Esophagus squamous epithelium (tissue), 5 donors: ENCODE data around the gene ATP6V0E2. TPM values are rescaled to one million over a fixed set of nuclear protein-coding genes. Genes with fewer than 3 reads are reported as not detected.
A peak's percentile ranks its signal among the peaks of the same experiment; 100 is the strongest.
"Not testable (repeated sequence)": the region's sequence is repeated elsewhere in the genome, so short reads cannot be mapped to it uniquely, and the experiment has no call there.

ENCODE experiments used
- DNase-seq: peaks from one replicate; lab custom pipeline; 2025; lab: John Stamatoyannopoulos, UW
- H3K27ac ChIP-seq, 4 donors: fragments of 200-600 bp; sonication (generic); one replicate each; pipeline ENCODE4 v1.5.1; 2016 to 2019; ENCODE audit warnings: mild to moderate bottlenecking in 1 of 4
- H3K27me3 ChIP-seq, 4 donors: fragments of 200-600 bp; sonication (generic); 1 replicate in 3 of 4; 2 replicates in 1 of 4; pipeline versions ENCODE4 v1.5.1 to v1.6.0; 2017 to 2021; ENCODE audit warnings: antibody characterized with exemption in 1 of 4
- H3K36me3 ChIP-seq, 3 donors: fragments of 200-600 bp; sonication (generic); one replicate each; pipeline ENCODE4 v1.5.1; 2016 to 2019
- H3K4me1 ChIP-seq, 3 donors: fragments of 200-600 bp; sonication (generic); one replicate each; pipeline ENCODE4 v1.5.1; 2017 to 2019
- H3K4me3 ChIP-seq, 4 donors: fragments of 200-600 bp; sonication (generic); 1 replicate in 3 of 4; 2 replicates in 1 of 4; pipeline ENCODE4 v1.5.1; 2016 to 2019; ENCODE audit warnings: mild to moderate bottlenecking in 2 of 4, moderate library complexity in 1 of 4
- H3K9me3 ChIP-seq, 3 donors: fragments of 200-600 bp; sonication (generic); one replicate each; pipeline ENCODE4 v1.5.1; 2016 to 2019
- POLR2A ChIP-seq, 4 donors: fragments of 450-650 bp; IDR thresholded peaks; one replicate each; pipeline ENCODE4 v1.6.1; 2017; ENCODE audit warnings: antibody characterized with exemption in 4 of 4, mild to moderate bottlenecking in 4 of 4, moderate library complexity in 3 of 4
- WGBS, 2 donors: methylation state at CpG; one replicate each; pipeline ENCODE4 v1.1.5; 2018; 5-methylcytosine and 5-hydroxymethylcytosine counted together
- intact Hi-C: fragments of 100-400 bp; cut with DNase I; formaldehyde crosslinking; loops from one replicate; pipeline ENCODE4 v1.15.0; 2022
- total RNA-seq, 4 donors: library from RNA; depleted of rRNA; stranded (reverse); fragments of >200 nt; gene quantifications; one replicate each; pipeline ENCODE4 v1.1.0, GENCODE V29; 2016
- TF ChIP-seq, protein P1 (sequence below), 6 experiments: fragments of 450-650 bp in 4 of 6; fragments of 200-600 bp in 2 of 6; sonication (generic) in 2 of 6; IDR thresholded peaks; one replicate each; pipeline ENCODE4 v1.5.1; 2016 to 2019; ENCODE audit warnings: antibody characterized with exemption in 6 of 6, mild to moderate bottlenecking in 4 of 6, moderate library complexity in 4 of 6
- donor health status: DM: yes; HTN: yes; CAD: no.

The ATP6V0E2 gene
- total RNA-seq, 4 donors from 2014 or later = 5.1 to 22.9 (median 8.2) TPM

DNA sequence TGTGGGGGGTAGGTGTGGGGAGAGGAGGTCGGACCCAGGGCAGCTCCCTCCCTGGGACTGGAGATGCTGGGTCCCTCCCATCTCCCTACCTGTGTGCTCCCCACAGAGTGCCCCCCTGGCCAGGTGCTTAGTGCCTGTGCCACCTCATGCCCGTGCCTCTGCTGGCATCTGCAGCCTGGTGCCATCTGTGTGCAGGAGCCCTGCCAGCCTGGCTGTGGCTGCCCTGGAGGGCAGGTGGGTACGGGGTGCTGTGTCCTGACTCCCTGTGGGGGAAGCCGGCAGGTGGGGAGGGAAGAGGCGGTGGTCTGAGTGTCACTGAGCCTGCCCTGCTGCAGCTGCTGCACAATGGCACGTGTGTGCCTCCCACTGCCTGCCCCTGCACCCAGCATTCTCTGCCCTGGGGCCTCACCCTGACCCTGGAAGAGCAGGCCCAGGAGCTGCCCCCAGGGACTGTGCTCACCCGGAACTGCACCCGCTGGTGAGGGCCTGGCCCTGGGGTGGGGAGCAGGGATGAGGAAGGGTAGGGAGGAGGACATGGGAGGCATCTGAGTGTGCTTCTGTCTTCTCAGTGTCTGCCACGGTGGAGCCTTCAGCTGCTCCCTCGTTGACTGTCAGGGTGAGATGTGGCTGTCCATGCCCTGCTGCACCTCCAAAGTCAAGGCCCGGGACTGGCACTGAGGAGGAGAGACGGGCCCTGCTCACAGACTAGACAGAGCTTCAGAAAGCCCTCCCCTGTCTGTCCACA is 47.3 kb upstream of the ATP6V0E2 start:
- no peak for DNase-seq
- H3K27ac ChIP-seq = peak overlapping the region in 1 of 4 donors; percentile 52
- H3K4me1 ChIP-seq = peaks cover 0 to 15% (median 0%) of the 10 kb centered on the region in 3 donors
- H3K36me3 ChIP-seq = no peaks in the 10 kb centered on the region
- H3K9me3 ChIP-seq = no peaks in the 10 kb centered on the region
- H3K4me3 ChIP-seq = no peak overlapping the region
- WGBS, 2 donors = 86% methylated on average over 2 of the region's 12 CpGs; no CpG with 5 or more reads in 1 of the 2 donors
- TF ChIP-seq, protein P1, sequence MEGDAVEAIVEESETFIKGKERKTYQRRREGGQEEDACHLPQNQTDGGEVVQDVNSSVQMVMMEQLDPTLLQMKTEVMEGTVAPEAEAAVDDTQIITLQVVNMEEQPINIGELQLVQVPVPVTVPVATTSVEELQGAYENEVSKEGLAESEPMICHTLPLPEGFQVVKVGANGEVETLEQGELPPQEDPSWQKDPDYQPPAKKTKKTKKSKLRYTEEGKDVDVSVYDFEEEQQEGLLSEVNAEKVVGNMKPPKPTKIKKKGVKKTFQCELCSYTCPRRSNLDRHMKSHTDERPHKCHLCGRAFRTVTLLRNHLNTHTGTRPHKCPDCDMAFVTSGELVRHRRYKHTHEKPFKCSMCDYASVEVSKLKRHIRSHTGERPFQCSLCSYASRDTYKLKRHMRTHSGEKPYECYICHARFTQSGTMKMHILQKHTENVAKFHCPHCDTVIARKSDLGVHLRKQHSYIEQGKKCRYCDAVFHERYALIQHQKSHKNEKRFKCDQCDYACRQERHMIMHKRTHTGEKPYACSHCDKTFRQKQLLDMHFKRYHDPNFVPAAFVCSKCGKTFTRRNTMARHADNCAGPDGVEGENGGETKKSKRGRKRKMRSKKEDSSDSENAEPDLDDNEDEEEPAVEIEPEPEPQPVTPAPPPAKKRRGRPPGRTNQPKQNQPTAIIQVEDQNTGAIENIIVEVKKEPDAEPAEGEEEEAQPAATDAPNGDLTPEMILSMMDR (IDR thresholded peaks at IDR 0.05) = no peak
- TF ChIP-seq POLR2A (IDR thresholded peaks at IDR 0.05) = no peak
- peaks cover 0 to 16% (median 0%) of the 10 kb centered on the region in 4 donors for H3K27me3 ChIP-seq
- intact Hi-C loops = no loop called here

DNA sequence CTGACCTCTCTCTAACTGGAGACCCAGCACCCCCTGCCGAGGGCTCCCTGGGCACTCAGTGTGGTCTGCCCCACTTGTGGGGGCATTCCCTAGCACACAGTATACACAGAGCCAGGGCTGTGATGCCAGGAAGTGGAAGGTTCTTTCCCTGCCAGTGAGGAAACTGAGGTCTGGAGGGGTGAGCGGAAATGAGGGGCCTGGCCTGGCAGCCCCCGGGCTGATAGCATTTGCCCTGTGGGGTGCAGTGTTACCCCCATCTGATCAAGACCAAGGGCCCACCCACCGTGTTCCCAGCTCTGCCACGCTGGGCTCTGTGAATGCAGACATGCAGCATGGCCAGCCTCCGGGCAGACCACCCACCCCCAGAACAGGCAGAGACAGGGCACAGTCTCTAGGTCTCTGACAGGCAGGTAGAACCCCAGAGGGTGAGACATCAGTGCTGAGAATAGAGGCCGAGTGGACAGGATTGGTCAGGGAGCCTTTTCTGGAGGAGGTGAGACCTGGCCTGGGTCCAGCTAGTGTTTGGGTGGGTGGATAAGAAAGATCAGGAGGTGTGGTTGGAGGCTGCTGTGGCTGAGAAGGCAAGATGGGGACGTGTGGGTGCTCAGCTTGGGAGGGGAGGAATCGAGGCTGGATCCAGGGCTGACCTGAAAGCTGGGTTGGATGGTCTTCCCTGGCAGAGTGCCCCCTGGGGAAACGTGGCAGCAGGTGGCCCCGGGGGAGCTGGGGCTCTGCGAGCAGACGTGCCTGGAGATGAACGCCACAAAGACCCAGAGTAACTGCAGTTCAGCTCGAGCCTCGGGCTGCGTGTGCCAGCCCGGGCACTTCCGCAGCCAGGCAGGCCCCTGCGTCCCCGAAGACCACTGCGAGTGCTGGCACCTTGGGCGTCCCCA is 46.4 kb upstream of the ATP6V0E2 start:
- no peaks in the 10 kb centered on the region for H3K36me3 ChIP-seq
- TF ChIP-seq POLR2A (IDR thresholded peaks at IDR 0.05) = no peak
- TF ChIP-seq, protein P1 (IDR thresholded peaks at IDR 0.05) = no peak
- no peak overlapping the region for H3K27ac ChIP-seq
- DNase-seq = no peak
- no peaks in the 10 kb centered on the region for H3K9me3 ChIP-seq
- WGBS, 2 donors = 68 to 72% methylated on average over 13 to 16 of the region's 23 CpGs
- H3K27me3 ChIP-seq = peaks cover 0 to 21% (median 0%) of the 10 kb centered on the region in 4 donors
- no peak overlapping the region for H3K4me3 ChIP-seq
- intact Hi-C loops = no loop called here
- H3K4me1 ChIP-seq = peaks cover 0 to 15% (median 0%) of the 10 kb centered on the region in 3 donors

DNA sequence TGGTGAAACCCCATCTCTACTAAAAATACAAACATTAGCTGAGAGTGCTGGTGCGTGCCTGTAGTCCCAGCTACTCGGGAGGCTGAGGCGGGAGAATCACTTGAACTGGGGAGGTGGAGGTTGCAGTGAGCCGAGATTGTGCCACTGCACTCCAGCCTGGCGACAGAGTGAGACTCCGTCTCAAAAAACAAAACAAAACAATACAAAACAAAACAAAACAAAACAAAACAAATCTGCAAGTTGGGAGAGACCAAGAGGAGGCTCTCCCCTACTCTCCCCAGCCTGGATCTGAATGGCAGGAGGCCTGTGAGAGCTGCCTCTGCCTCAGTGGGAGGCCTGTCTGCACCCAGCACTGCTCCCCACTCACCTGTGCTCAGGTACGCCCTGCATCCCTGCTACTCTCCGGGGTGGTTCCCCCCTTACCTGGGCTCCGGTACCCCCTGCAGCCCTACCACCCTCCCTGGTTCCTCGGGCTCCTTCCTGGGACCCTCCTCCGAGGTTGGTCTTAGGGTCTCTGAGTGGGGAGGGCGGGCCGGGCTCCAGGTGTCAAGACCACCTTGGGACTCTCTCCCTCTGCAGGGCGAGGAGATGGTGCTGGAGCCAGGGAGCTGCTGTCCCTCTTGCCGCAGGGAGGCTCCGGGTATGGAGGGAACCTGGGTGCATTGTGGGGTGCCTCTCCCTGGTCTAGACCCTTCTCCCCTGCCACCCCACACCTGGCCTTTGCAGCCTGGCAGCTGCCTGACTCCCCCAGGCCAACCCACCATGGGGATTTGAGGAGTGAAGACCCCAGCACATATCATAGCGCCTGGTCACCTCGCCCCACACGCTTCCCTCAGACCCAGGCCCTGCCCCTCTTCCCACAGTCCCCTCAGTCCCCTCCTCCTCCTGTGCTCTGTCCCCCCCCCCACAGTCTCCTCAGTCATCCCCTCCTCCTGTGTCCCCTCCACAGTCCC is 45.1 kb upstream of the ATP6V0E2 start:
- Histone ChIP-seq H3K36me3 (no peaks in the 10 kb centered on the region), H3K27me3 (peaks cover 0 to 32% (median 0%) of the 10 kb centered on the region in 4 donors), H3K27ac (no peak overlapping the region), H3K4me1 (peaks cover 0 to 15% (median 0%) of the 10 kb centered on the region in 3 donors), H3K4me3 (no peak overlapping the region), H3K9me3 (no peaks in the 10 kb centered on the region)
- 80 to 86% methylated on average over 12 to 14 of the region's 19 CpGs for WGBS, 2 donors
- intact Hi-C loops = no loop called here
- TF ChIP-seq, protein P1 (IDR thresholded peaks at IDR 0.05) = no peak
- TF ChIP-seq POLR2A (IDR thresholded peaks at IDR 0.05) = no peak
- no peak for DNase-seq

DNA sequence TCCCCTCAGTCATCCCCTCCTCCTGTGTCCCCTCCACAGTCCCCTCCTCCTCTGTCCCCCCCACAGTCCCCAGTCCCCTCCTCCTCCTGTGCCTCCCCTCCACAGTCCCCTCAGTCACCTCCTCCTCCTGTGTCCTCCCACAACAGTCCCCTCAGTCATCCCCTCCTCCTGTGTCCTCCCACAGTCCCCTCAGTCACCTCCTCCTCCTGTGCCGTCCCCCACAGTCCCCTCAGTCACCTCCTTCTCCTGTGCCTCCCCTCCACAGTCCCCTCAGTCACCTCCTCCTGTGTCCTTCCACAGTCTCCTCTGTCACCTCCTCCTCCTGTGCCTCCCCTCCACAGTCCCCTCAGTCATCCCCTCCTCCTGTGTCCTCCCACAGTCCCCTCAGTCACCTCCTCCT is 43.2 kb upstream of the ATP6V0E2 start:
- Histone ChIP-seq H3K4me1 (peaks cover 0 to 12% (median 0%) of the 10 kb centered on the region in 3 donors), H3K27me3 (peaks cover 0 to 34% (median 0%) of the 10 kb centered on the region in 4 donors)
- H3K4me3 ChIP-seq, DNase-seq, intact Hi-C loops, H3K27ac ChIP-seq, H3K36me3 ChIP-seq, H3K9me3 ChIP-seq: not testable (repeated sequence)
- 25 to 38% methylated on average over 1 of the region's 1 CpG for WGBS, 2 donors
